ENCODE results near the gene PLEKHH2.

GRCh38 chr2:43737855-43738254, 100.8 kb downstream of the PLEKHH2 start:
- TF ChIP-seq CTCF (IDR thresholded peaks at IDR 0.05) (no peak), ZFX (IDR thresholded peaks at IDR 0.05; ENCODE audit: borderline replicate concordance) (no peak)
